HG02852 (cell line): Measurements from ENCODE around the gene TRMT61A.
"Not testable (repeated sequence)": the region's sequence is repeated elsewhere in the genome, so short reads cannot be mapped to it uniquely, and the experiment has no call there.

ENCODE experiments used
- ATAC-seq: cut with Tn5 transposase; IDR thresholded peaks from one replicate; pipeline ENCODE4 v1.9.1; 2021; ENCODE audit warnings: mild to moderate bottlenecking, moderate library complexity; ENCODE audit not compliant: unreplicated experiment

The TRMT61A gene

DNA sequence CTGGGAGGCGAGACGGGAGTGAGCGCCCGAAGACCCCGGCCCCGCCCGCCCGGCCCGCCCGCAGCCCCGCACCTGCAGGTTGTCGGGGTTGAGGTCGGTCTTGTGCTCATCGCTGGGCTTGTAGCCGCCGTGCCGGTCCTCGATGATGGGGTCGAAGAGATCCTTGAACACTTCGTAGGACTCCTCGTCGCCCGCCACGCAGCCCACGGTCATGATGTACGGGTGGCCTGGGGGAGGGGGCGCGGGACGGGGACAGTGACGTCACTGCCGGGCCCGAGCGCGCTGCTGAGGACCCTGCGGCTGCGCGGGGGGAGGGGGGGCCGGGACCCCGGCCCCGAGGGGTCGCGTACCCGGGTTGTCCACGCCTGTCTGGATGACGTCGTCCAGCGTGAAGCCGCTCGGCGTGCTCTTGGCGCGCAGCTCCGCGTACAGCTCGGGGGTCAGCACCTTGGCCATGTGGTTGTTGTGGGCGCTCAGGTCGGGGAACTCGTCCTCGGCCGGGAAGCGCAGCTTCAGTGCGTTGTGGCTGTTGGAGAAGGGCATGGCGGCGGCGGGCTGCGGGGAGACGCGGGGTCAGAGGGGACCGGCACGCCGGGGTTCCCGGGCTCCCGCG, 6.9 kb upstream of the TRMT61A start:
- ATAC-seq = no peak

DNA sequence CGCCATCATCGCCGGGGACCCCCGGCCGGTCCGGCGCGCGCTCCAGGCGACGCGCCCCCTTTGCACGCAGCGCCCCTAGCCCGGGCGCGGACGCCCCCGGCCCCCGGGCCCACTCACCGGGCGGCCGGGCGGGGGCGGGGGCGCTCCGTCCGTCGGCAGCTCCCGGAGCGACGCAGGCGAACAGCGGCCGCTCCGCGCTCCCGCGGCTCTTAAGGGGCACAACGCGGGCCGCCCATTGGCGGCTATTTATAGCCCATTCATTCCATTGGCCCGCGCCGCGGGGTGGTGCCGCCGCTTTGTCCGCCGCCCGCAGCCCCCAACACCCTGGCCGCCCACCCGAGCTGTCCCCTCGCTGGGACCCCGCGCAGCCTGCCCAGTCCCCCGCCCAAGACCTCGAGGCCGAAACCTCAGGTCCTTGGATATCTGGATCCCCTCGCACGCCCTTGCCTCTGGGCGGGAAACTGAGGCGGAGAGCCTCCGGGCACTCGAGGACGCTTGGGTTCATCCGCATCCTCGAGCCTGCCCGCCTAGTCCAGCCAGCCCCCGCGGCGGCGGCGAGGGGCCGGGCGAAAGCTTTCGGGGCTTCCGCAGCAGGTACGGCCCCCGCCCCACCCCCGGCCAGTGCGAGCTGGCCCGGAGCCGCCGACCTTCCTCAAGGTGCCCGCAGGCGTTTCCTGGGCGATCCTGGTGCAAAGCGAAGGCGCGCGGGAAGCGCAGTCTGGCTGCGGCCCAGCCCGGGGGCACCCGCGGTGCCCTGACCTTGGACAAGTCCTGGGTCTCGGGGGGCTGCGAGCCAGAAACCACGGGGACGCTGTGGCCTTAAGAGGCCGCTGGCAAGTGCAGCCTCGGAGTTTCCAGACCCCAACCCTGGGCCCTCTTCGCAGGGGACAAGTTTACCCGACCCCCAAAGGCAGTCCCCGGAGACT, 6.1 kb upstream of the TRMT61A start, which contains the start of gene CKB:
Gene CKB (minus strand): TSS at position 182 of the 926 bp plus-strand sequence. CDS start 337 bp downstream, outside the sequence.
- ATAC-seq = no peak

GRCh38 chr14:103523575-103523954, 5.4 kb upstream of the TRMT61A start:
- ATAC-seq = no peak

DNA sequence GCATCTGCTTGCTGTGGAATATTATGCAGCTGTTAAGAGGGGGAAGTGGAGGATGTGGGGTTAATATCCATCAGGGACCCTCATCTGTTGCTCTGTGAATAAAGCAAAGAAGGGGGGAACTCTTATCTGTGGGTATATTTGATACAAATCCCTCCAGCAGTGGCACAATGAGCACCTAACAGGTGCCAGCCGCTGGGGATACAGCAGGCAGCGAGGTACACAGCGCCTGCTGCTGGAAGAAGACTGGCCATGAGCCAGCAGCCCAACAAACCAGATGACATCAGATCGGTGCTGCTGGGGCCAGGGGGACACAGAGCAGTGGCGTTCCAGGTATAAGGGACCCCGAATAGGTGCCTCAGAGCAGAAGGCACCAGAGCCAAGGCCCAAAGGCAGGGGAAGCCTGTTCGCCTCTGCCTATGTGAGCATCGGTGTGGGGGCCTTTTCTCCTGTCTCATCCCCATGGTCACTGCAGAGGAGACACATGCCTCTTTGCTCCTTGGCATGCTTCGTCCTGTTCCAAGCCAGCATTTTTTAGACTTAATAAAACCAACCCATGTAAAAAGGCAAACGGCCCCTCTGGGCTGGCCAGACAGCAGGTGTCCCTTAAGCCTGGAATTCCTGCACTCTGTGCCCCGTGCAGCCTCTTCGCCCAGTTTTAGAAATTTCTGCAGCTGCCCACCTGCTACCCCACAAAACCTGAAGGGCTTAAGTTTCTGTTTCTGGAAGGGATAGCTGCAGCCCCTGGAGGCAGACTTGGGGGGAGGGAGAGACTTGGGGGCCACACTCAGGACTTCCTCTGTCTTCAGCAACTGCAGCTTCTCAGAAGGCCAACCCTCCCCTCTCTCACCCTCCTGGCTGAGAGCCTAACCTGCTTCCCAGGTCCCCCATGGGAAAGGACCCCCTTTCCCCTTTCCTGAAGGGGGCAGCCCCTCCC, 4.7 kb upstream of the TRMT61A start:
- ATAC-seq = no peak

GRCh38 chr14:103525430-103526246, 3.4 kb upstream of the TRMT61A start:
- ATAC-seq = not testable (repeated sequence)

DNA sequence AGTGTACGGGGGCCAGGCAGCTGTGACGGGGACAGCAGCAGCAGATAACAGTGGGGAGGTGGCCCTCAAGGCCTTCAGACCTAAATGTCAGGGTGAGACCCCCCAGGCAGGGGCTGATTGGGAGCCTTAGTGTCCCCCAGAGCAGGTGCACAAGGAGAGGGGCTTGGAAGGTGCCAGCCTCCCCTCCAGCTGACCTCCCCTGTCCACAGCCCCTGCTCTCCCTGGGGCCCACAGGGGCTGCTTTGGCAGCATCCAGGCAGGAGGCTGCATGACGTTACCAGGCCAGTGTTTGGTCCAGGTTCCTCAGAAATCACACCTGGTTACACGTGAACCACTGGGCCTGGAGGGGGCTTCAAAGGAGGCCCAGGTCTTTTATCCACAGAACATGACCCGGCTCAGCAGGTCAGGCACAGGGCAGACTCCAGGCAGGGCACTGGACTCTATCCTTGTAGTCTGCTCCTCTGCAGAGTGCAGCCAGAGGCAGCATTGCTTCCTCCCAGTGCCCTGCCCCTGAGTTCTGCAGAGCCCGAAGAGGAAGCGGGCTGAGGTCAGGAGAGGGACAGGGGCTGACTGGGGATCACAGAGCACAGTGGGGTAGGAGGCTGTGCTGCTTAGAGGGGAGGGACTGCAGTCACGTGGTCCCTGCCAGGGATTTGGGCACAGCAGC, 2.6 kb upstream of the TRMT61A start:
- no peak for ATAC-seq

DNA sequence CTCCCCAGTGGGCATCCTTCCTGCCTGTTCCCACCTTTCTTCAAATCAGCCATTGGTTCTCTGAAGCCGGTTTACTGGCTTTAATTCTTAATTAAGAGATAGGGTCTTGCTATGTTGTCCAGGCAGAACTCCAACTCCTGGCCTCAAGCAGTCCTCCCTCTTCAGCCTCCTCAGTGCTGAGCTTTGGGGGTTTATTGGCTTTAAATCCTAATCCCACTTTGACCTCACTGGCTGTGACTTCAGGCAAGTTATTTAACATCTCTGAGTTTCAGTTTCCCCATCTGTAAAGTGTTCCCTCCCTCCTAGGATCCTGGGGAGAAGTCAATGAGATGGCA, 2.1 kb upstream of the TRMT61A start:
- no peak for ATAC-seq

- ATAC-seq = peak; percentile 60
Measured at GRCh38 chr14:103527408-103528145, 1.4 kb upstream of the TRMT61A start.

DNA sequence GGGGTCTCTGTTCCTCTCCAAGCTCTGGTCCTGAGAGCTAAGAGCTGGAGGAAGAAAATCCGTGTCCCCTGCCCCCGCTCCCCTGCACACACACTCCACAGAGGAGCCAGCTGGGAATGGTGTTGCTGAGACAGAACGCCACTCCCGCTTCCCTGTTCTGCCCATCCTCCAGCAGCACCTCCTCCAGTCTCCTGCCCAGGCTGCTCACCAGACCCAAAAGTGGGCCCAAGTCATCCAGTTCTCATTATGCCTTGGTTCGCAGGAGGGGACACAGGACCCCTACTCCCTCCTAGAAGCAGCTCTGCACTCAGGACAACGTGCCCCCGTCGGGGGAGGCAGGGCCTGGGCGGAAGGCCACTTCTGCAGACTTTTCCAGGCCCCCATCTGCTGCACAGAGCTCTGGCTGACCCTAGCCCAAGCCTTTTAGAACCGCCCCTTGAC, 830 bp upstream of the TRMT61A start:
- ATAC-seq = no peak

- ATAC-seq = peak; percentile 9
Measured at GRCh38 chr14:103529383-103530365, 678 bp downstream of the TRMT61A start.

DNA sequence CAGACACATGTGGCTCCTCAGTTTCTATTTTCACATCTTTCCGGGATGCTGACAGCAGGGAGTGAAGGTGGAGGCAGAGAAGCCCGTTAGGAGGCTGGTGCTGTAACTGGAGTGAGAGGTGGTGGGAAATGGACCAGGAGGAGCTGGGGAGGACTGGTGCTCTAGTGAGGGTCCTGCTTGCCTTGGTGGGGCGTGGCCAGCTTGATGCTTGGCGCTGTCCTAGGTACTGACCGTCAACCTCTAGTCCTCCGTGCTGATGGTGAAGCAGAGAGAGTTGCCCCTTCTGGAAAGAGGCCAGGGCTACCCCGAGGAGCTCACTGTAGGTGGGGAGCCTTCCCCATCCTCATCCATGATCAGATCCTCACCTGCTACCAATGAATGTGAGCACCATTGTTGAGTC, 1.4 kb downstream of the TRMT61A start:
- no peak for ATAC-seq

DNA sequence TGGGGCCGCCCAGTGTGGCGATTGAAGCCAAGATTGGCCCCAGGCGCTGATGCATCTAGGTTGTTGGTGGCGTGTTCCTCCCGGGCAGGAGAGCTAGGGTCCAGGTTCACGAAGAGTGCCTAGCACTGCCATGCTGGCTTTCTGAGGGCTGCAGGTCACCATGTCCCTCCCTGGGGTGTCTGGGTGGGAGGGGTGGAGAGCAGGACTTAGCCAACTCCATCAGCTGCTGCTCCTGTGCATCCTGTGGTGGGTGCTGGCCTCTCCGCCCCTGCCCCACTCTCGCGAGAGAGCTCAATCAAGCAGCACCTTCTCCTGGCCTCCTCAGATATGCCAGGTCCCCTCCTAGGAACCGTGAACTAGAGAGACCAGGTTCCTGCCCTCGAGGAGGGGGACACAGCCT, 1.8 kb downstream of the TRMT61A start:
- no peak for ATAC-seq

DNA sequence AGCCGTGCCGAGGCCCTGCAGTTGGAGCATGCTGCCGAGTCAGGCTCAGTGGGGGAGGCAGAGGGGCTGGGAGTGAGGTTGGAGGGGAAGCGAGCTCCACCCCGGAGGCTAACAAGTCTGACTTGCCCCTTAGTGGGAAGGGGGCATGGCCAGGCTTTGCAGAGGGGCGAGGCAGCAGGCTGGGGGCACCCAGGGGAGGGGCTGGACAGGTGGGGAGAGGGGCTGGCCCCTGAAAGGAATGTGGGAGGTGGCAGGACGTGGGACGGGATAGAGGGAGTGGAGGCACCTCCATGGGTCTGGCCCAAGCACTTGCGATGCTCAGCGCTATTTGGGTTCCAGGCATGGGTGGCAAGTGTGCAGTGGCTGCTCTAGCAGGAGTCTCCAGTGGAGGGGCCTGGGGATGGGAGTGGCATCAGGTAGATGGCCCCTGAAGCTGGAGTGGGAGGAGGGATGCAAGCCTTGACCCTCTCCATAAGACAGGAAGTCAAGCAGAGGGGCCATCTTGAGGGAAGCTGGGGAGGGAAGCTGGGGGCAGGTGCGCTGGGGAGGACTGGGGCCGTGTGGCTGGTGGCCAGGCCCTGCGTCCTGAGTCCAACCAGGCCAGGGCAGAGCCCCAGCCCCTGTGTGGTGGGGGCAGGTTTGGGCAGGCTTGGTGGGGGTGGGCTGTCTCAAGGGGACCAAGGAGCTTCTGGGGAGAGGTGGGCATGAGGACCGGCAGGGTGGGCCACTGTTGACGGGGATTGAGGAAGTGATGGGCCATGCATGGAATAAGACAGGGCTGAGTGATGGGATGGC, 2.6 kb downstream of the TRMT61A start:
- ATAC-seq = no peak

- no peak for ATAC-seq
Measured at GRCh38 chr14:103532216-103533136, 3.5 kb downstream of the TRMT61A start.

GRCh38 chr14:103533137-103533998, 4.4 kb downstream of the TRMT61A start:
- no peak for ATAC-seq
